Activated gamma-delta T cell (primary cell): ENCODE results near the gene ASIC3.
"Not testable (repeated sequence)": the region's sequence is repeated elsewhere in the genome, so short reads cannot be mapped to it uniquely, and the experiment has no call there.

Experiments used
- DNase-seq: peaks from one replicate; lab custom pipeline; 2025; lab: John Stamatoyannopoulos, UW
- total RNA-seq, 2 donors: gene quantifications; one replicate each; lab custom pipeline; 2026; lab: John Stamatoyannopoulos, UW

ASIC3 gene
- 1.7 reads per million in 2 donors for total RNA-seq

DNA sequence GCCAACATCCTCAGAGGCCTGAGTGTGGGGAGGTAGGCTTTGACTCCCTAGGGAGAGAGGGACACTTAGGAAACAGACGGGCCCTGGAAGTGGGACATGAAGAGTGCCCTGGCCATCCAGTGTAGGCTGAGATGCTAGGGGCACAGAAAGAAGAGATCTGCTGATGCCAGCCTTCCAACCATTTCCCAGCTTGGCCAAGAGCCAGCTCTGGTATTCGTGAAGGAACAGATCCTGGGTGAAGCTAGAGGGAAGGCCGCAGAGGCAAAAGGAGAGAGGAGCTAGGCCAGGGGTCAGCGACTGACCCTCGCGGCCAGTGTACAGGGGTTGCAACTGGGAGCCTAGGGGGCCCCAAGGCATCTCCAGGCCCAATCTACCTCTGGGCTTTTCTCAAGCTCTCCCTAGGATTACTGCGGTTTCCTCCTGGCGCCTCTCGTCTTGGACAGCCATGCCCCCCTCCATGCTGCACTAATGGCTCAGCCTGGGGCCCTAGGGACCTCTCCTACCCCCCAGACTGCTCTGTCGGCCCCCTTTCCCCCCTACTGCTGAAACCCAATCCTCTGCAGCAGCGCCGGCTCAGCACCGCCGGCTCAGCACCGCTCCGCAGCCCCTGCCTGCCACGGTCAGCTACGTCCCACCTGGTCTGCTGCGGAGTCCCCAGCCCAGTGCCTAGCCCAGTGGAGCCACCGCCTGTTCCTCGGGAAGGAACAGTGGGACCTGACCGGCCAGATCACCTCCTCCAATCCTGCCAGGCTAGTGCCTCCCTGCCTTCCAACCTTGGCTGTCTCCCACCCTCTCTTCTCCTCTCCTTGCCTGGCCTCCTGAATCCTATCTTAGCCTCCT lies at the start of gene ASIC3:
ASIC3 (plus strand) TSS at position 556 of the 840 bp plus-strand sequence. CDS start 355 bp downstream, outside the sequence.
- no peak for DNase-seq

GRCh38 chr7:150999001-150999400 lies 49.3 kb upstream of the ASIC3 start:
- no peak for DNase-seq

- DNase-seq, result no peak
Measured at GRCh38 chr7:150999497-151000230, 48.7 kb upstream of the ASIC3 start.

DNA sequence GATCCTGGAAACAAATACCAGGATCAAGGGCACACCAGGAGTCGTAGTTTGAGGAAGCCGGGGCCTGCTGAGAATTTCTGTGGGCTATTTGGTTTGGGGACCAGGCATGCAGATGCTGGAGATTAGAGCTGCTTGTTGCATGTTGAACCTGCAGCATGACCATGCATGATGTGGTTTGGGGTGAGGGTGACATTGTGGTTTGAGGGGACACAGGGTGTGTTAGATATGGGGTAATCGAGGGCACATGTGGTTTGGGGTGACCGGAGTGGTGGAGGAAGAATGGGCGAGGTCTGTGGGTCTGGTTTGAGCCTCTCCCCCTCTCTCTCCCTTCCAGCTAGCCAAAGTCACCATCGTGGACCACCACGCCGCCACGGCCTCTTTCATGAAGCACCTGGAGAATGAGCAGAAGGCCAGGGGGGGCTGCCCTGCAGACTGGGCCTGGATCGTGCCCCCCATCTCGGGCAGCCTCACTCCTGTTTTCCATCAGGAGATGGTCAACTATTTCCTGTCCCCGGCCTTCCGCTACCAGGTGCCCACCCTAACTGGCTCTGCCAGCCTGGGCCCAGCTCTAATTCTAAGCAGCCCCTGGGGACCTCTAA lies 47.3 kb upstream of the ASIC3 start:
- DNase-seq, result no peak

GRCh38 chr7:151001546-151001945 lies 46.8 kb upstream of the ASIC3 start:
- no peak for DNase-seq

DNA sequence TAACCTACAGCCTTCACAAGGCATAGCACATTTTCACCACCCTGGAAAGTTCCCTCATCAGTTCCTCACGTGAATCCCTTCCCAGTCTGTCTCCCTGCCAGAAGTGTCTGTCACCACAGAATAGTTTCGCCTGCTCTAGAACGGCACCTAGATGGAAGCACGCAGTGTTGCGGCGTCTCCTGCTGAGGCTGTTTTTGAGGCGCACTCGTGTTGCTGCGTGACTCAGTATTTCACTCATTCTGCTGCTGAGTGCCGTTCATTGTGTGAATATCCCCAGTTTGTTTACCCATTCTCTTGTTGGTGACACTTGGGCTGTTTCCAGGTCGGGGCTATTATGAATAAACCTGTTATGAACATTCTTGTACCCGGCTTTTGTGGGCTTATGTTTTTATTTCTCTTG lies 44.8 kb upstream of the ASIC3 start:
- no peak for DNase-seq

DNA sequence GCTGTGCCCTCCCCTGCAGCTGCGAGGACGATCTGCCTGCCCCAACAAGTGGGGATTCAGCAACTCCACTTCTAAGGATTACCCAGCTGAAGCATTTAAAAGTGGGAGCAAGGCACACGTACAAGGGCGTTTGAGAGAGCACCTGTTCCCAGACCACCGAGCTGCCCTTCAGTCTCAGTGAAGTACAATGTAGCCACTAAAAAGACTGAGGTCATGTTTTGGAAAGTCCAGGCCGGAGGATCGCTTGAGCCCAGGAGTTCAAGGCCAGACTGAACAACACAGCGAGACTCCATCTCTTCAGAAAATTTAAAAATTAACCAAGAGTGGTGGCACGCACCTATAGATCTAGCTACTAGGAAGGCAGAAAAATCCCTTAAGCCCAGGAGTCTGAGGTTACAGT lies 42.8 kb upstream of the ASIC3 start:
- DNase-seq, result no peak

DNA sequence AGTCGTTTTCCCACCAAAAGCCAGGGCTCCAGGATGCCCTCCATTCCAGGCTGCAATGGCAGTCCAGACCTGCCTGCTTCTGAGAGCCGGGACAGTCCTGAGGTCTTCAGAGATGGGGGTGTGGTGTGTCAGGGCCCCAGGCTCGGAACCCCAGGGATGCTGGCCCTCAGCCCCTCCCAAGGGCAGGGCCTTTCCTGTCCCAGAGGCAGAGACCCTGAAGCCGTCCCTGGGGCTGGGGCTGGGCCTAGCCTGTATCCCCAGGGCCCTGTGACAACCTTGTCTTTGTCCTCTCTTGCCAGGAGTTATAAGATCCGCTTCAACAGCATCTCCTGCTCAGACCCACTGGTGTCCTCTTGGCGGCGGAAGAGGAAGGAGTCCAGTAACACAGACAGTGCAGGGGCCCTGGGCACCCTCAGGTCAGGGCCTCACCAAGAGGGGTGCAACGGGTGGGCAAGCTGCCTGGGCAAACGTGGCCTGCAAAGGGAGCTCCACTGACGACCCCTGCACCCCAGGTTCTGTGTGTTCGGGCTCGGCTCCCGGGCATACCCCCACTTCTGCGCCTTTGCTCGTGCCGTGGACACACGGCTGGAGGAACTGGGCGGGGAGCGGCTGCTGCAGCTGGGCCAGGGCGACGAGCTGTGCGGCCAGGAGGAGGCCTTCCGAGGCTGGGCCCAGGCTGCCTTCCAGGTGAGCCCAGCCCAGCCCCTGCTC lies 41.6 kb upstream of the ASIC3 start:
- DNase-seq, result no peak

- no peak for DNase-seq
Measured at GRCh38 chr7:151007469-151007898, 40.8 kb upstream of the ASIC3 start.

DNA sequence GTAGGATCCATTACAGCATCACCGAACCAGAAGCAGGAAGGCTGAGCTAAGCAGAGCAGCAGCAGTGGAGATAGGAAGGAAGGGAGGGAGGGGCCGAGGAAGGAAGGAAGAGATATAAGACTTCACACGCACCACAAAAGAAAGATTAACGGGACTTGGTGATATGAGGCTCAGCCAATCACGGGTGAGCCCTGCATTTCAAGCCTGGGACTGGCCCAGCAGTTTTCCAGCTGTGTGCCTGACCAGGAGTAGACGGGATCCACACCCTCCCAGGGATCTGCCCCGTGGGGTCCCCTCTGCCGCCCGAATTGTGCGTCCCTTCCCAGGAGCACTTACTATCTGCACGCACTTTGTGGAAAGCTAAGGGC lies 40.2 kb upstream of the ASIC3 start:
- no peak for DNase-seq

- peak; percentile 63 for DNase-seq
Measured at GRCh38 chr7:151008511-151009323, 39.6 kb upstream of the ASIC3 start.

DNA sequence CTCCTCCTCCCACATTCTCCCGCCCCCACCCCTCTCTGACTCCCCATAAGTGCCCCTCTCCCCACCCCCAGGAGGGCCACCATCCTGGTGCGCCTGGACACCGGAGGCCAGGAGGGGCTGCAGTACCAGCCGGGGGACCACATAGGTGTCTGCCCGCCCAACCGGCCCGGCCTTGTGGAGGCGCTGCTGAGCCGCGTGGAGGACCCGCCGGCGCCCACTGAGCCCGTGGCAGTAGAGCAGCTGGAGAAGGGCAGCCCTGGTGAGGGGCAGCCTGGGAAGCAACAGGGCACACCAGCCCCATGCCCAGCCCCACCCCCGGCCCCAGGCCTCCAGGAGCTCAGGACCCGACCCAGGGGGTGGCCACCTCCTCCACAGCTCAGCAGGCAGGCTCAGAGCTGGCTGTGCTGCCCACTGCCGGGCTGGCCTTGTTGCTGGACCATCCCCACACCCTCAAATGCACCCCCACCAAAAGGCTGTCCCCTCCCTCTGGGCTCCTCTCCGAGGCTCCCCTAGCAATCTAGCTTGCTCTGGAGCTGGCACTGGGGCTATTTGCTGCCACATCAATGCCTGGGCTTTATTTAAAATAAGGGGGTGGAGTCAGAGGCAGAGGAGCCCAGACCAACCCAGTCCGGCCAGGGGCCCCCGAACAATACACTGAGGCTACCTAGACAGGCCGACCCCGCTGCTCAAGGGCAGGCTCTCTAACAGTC lies 38.8 kb upstream of the ASIC3 start:
- DNase-seq, result no peak

GRCh38 chr7:151010037-151010306 lies 38.4 kb upstream of the ASIC3 start:
- DNase-seq, result no peak

DNA sequence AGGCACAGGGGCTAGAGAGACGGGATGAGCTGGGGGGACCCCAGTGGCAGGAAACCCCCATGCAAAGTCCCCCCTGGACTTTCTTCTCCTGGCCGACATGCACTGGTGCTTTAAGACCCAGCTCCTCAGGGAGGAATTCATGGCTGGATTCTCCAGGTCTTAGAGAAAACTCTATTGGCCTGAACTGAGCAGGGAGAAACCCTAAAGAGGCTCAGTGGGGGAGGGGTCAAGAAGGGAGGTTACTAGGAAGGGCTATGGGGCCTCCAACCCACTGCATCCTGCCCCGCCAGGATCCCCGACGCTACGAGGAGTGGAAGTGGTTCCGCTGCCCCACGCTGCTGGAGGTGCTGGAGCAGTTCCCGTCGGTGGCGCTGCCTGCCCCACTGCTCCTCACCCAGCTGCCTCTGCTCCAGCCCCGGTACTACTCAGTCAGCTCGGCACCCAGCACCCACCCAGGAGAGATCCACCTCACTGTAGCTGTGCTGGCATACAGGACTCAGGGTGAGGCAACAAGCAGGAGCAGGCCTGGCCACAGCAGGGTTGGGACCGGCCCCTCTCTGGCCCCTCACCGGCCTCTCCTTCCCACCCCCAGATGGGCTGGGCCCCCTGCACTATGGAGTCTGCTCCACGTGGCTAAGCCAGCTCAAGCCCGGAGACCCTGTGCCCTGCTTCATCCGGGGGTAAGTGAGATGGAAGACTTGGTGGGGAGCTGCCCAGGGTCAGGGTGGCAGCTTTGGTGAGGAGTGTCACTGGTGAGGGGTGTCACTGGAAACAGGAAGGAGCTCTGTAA lies 37.8 kb upstream of the ASIC3 start:
- DNase-seq, result no peak

DNA sequence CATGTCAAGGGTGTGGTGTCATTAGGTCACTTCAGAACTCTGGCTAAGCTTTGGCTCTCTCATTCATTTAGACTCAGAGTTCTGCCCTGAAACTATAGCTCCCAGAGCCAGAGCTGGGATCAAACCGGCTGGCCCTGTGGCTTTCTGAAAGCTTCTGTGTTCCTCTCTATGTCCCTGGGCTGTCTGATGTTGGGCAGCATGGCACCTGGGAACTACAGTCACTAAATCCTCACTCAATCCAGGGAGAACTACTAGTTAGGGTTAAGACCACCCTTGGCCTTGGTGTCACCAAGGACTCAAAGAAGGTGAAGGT lies 37.3 kb upstream of the ASIC3 start:
- DNase-seq, result no peak

- not testable (repeated sequence) for DNase-seq
Measured at GRCh38 chr7:151011616-151012015, 36.7 kb upstream of the ASIC3 start.

GRCh38 chr7:151012031-151012692 lies 36.2 kb upstream of the ASIC3 start:
- DNase-seq, result no peak

DNA sequence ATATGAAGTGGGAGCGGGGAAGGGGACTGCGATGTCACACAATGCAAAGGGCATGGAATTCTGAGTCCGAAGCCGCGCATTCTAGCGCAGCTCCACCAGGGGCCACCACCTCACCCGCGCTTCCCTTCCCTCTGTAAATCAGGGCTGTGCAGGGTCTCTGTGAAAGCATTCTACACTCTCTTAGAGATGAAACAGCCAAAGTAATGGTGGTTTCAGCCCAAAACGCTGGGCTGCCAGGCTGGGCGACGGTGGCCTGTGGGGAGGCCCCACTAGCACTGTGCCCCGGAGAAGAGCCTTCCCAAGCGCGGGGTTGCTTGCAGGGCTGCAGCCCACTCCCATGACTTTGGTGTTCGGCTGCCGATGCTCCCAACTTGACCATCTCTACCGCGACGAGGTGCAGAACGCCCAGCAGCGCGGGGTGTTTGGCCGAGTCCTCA lies 35.4 kb upstream of the ASIC3 start:
- DNase-seq, result no peak

DNA sequence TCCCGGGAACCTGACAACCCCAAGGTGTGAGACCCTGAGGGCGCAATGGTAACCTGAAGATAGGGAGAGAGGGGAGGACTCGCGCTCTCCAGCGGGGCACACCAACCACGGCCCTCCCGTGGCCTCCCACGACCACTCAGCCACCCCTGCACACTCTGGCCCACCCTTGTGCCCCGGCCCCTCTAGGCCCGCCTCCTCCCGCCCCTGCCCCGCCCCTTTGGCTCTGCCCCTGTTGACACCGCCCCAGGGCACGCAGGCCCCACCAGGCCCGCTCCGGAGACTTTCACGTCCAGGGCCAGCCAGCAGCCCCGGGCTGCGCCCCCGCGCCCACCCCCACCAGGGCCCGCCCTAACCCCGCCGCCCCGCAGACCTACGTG lies 35.0 kb upstream of the ASIC3 start:
- no peak for DNase-seq
